Uterus (tissue), 4 donors: ENCODE measurements around the gene METAP1D. TPM values are rescaled to one million over a fixed set of nuclear protein-coding genes. Genes with fewer than 3 reads are reported as not detected.

Source experiments
- DNase-seq, 2 donors: peaks; one replicate each; pipeline ENCODE4 v3.0.0-alpha.2; 2019 to 2020
- H3K27ac ChIP-seq, 2 donors: fragments of 200-600 bp; sonication (generic); 1 replicate in 1 of 2; 2 replicates in 1 of 2; pipeline ENCODE4 v1.5.1; 2016 to 2018
- H3K27me3 ChIP-seq, 2 donors: fragments of 200-600 bp; sonication (generic); one replicate each; pipeline ENCODE4 v1.5.1; 2018 to 2019; ENCODE audit warnings: control low read depth in 1 of 2
- H3K36me3 ChIP-seq, 2 donors: fragments of 200-600 bp; sonication (generic); one replicate each; pipeline ENCODE4 v1.5.1; 2019; ENCODE audit warnings: control low read depth in 1 of 2
- H3K4me1 ChIP-seq, 2 donors: fragments of 200-600 bp; sonication (generic); one replicate each; pipeline ENCODE4 v1.5.1; 2018 to 2019; ENCODE audit warnings: control low read depth in 1 of 2
- H3K4me3 ChIP-seq, 2 donors: fragments of 200-600 bp; sonication (generic); 1 replicate in 1 of 2; 2 replicates in 1 of 2; pipeline ENCODE4 v1.5.1; 2018 to 2019; ENCODE audit warnings: mild to moderate bottlenecking in 1 of 2
- H3K9me3 ChIP-seq, 2 donors: fragments of 200-600 bp; sonication (generic); one replicate each; pipeline ENCODE4 v1.5.1; 2019; ENCODE audit warnings: control low read depth in 1 of 2
- CTCF ChIP-seq, 4 experiments: fragments of 200-600 bp in 2 of 4; fragments of 450-650 bp in 2 of 4; sonication (generic) in 2 of 4; IDR thresholded peaks; one replicate each; pipeline ENCODE4 v1.5.1; 2016 to 2019; ENCODE audit warnings: antibody characterized with exemption in 4 of 4, mild to moderate bottlenecking in 2 of 4, moderate library complexity in 1 of 4
- POLR2A ChIP-seq, 2 donors: fragments of 450-650 bp; IDR thresholded peaks; one replicate each; pipeline ENCODE4 v1.6.1; 2016; ENCODE audit warnings: antibody characterized with exemption in 2 of 2, mild to moderate bottlenecking in 1 of 2, moderate library complexity in 1 of 2
- intact Hi-C: fragments of 100-400 bp; cut with DNase I; formaldehyde crosslinking; loops from one replicate; pipeline ENCODE4 v1.15.1; 2023; ENCODE audit warnings: low total_unique reads
- total RNA-seq, 4 donors: library from RNA; depleted of rRNA in 3 of 4; stranded (reverse); fragments of >200 nt in 3 of 4; gene quantifications; one replicate each; pipeline versions ENCODE4 v1.1.0 to v1.2.4, GENCODE V29; 2014 to 2023
- donor health status: DM: yes; HTN: yes; CAD: no.

METAP1D gene
- total RNA-seq, 4 donors from 2014 or later = 7.9 to 38.2 (median 15.8) TPM

- intact Hi-C loops = no loop called here
- Histone ChIP-seq H3K4me3 (peak within 1 kb of the TSS in 1 of 2 donors; percentile 33), H3K9me3 (no peaks in the 10 kb centered on the region), H3K27me3 (peaks cover 84 to 93% of the 10 kb centered on the region in 2 donors), H3K36me3 (no peaks in the 10 kb centered on the region), H3K4me1 (peaks cover 0 to 8% of the 10 kb centered on the region in 2 donors), H3K27ac (no peak within 1 kb of the TSS)
- peak; percentile 40 to 47 for DNase-seq
- no peak for TF ChIP-seq POLR2A (IDR thresholded peaks at IDR 0.05)
- TF ChIP-seq CTCF (IDR thresholded peaks at IDR 0.05) = no peak
Observed at GRCh38 chr2:172102391-172103359, 102.9 kb downstream of the METAP1D start, which contains the start of gene DLX2. Gene DLX2, minus strand, starts transcription at chr2:172102900. Its CDS starts 362 bp downstream, at chr2:172102538.

- TF ChIP-seq POLR2A (IDR thresholded peaks at IDR 0.05) (no peak), CTCF (IDR thresholded peaks at IDR 0.05) (peak; percentile 48 to 57 (median 54))
Observed at GRCh38 chr2:172103471-172104272, 103.9 kb downstream of the METAP1D start.

GRCh38 chr2:172105471-172106107, 105.8 kb downstream of the METAP1D start:
- Histone ChIP-seq H3K36me3 (no peaks in the 10 kb centered on the region), H3K9me3 (no peaks in the 10 kb centered on the region), H3K27ac (no peak overlapping the region), H3K4me1 (peaks cover 0 to 8% of the 10 kb centered on the region in 2 donors), H3K27me3 (peaks cover 59 to 82% of the 10 kb centered on the region in 2 donors), H3K4me3 (no peak overlapping the region)
- no peak for DNase-seq
- intact Hi-C loops = no loop called here
- TF ChIP-seq POLR2A (IDR thresholded peaks at IDR 0.05) (no peak), CTCF (IDR thresholded peaks at IDR 0.05) (no peak)

More at GRCh38 chr2:172103471-172104272, 103.9 kb downstream of the METAP1D start:
- Histone ChIP-seq H3K9me3 (no peaks in the 10 kb centered on the region), H3K27me3 (peaks cover 77 to 91% of the 10 kb centered on the region in 2 donors), H3K36me3 (no peaks in the 10 kb centered on the region), H3K4me1 (peaks cover 0 to 8% of the 10 kb centered on the region in 2 donors), H3K27ac (no peak overlapping the region), H3K4me3 (no peak overlapping the region)
- DNase-seq = peak; percentile 43 to 48
- intact Hi-C loops = no loop called here

GRCh38 chr2:172106108-172106961, 106.6 kb downstream of the METAP1D start:
- H3K4me3 ChIP-seq = no peak overlapping the region
- no peaks in the 10 kb centered on the region for H3K36me3 ChIP-seq
- no peaks in the 10 kb centered on the region for H3K9me3 ChIP-seq
- intact Hi-C loops = no loop called here
- peaks cover 0 to 8% of the 10 kb centered on the region in 2 donors for H3K4me1 ChIP-seq
- no peak overlapping the region for H3K27ac ChIP-seq
- peaks cover 52 to 76% of the 10 kb centered on the region in 2 donors for H3K27me3 ChIP-seq
- DNase-seq = no peak
- no peak for TF ChIP-seq POLR2A (IDR thresholded peaks at IDR 0.05)
- no peak for TF ChIP-seq CTCF (IDR thresholded peaks at IDR 0.05)
